ENCODE data around the gene CLBA1.

DNA sequence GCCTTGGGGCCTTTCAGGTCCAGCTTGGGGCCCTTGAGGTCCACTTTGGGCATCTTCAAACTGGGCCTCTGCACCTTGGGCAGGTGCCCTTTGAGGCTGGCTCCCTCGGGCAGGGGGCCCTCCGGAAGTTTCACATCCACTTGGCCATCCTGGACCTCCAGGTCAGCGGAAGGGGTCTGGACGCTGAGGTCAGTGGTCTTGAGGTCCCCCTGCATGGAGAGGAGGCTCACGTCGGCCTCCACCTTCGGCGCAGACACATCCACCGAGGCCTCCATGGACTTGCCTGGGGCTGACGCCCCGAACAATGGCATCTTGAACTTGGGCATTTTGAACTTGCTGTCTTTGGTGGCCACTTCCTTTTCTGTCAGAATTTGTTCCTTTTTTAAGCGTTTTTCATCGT lies 32.5 kb upstream of the CLBA1 start:
- no peak for TF ChIP-seq CTCF (tag by site-specific recombination; IDR thresholded peaks at IDR 0.05)
- TF ChIP-seq, protein P1, sequence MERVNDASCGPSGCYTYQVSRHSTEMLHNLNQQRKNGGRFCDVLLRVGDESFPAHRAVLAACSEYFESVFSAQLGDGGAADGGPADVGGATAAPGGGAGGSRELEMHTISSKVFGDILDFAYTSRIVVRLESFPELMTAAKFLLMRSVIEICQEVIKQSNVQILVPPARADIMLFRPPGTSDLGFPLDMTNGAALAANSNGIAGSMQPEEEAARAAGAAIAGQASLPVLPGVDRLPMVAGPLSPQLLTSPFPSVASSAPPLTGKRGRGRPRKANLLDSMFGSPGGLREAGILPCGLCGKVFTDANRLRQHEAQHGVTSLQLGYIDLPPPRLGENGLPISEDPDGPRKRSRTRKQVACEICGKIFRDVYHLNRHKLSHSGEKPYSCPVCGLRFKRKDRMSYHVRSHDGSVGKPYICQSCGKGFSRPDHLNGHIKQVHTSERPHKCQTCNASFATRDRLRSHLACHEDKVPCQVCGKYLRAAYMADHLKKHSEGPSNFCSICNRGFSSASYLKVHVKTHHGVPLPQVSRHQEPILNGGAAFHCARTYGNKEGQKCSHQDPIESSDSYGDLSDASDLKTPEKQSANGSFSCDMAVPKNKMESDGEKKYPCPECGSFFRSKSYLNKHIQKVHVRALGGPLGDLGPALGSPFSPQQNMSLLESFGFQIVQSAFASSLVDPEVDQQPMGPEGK (tag by site-specific recombination; IDR thresholded peaks at IDR 0.05) = no peak
- TF ChIP-seq ZNF701 (tag by site-specific recombination; IDR thresholded peaks at IDR 0.05) = no peak
- TF ChIP-seq ZNF776 (tag by site-specific recombination; IDR thresholded peaks at IDR 0.05; ENCODE audit: borderline replicate concordance) = no peak
- TF ChIP-seq ZNF777 (tag by site-specific recombination; IDR thresholded peaks at IDR 0.05; ENCODE audit: borderline replicate concordance) = no peak
- no peak for TF ChIP-seq ZNF580 (tag by site-specific recombination; IDR thresholded peaks at IDR 0.05)
- no peak for TF ChIP-seq MZF1 (tag by site-specific recombination; IDR thresholded peaks at IDR 0.05; ENCODE audit: borderline replicate concordance)
- no peak for TF ChIP-seq ZBTB26 (tag by site-specific recombination; optimal IDR thresholded peaks at IDR 0.05)
- TF ChIP-seq MYNN (tag by site-specific recombination; IDR thresholded peaks at IDR 0.05; ENCODE audit: borderline replicate concordance) = no peak
- TF ChIP-seq ZNF146 (tag by site-specific recombination; IDR thresholded peaks at IDR 0.05) = no peak
- TF ChIP-seq ZNF558 (tag by site-specific recombination; IDR thresholded peaks at IDR 0.05) = no peak
- no peak for TF ChIP-seq PRDM1 (tag by site-specific recombination; IDR thresholded peaks at IDR 0.05)
